Loucy (cell line): ENCODE measurements around the gene PMM1.
"Not testable (repeated sequence)": the region's sequence is repeated elsewhere in the genome, so short reads cannot be mapped to it uniquely, and the experiment has no call there.

ENCODE experiments used
- H2AFZ ChIP-seq: fragments of 200-600 bp; sonication (generic); 2 replicates; pipeline ENCODE4 v1.6.0; 2016; ENCODE audit warnings: antibody characterized with exemption, mild to moderate bottlenecking, low read length, moderate library complexity
- H3F3A ChIP-seq: fragments of 200-600 bp; 2 replicates; pipeline ENCODE4 v1.6.0; 2016; ENCODE audit warnings: antibody characterized with exemption, low read depth, mild to moderate bottlenecking
- H3K27me3 ChIP-seq: fragments of 200-600 bp; sonication (generic); 2 replicates; pipeline ENCODE4 v1.6.1; 2014; ENCODE audit warnings: low read length, mild to moderate bottlenecking; ENCODE audit not compliant: insufficient read depth, poor library complexity, severe bottlenecking
- H3K36me3 ChIP-seq: fragments of 200-600 bp; sonication (generic); 2 replicates; pipeline ENCODE4 v1.6.1; 2016; ENCODE audit warnings: low read length; ENCODE audit not compliant: insufficient read depth
- H3K4me1 ChIP-seq: fragments of 200-600 bp; sonication (generic); 2 replicates; pipeline ENCODE4 v1.5.1; 2014; ENCODE audit warnings: low read length, mild to moderate bottlenecking; ENCODE audit not compliant: insufficient read depth, poor library complexity, severe bottlenecking
- H3K4me2 ChIP-seq: fragments of 200-600 bp; sonication (generic); 2 replicates; pipeline ENCODE4 v1.6.0; 2014; ENCODE audit warnings: antibody characterized with exemption, low read length, low read depth, mild to moderate bottlenecking; ENCODE audit not compliant: poor library complexity, severe bottlenecking
- H3K4me3 ChIP-seq: fragments of 200-600 bp; sonication (generic); 2 replicates; pipeline ENCODE4 v1.5.1; 2014; ENCODE audit warnings: low read length, mild to moderate bottlenecking, mixed read lengths; ENCODE audit not compliant: poor library complexity, severe bottlenecking
- H3K79me2 ChIP-seq: fragments of 200-600 bp; sonication (generic); 2 replicates; pipeline ENCODE4 v1.6.1; 2014; ENCODE audit warnings: low read length; ENCODE audit not compliant: insufficient read depth
- H3K9ac ChIP-seq: fragments of 200-600 bp; sonication (generic); 2 replicates; pipeline ENCODE4 v1.6.0; 2014; ENCODE audit warnings: mild to moderate bottlenecking, low read depth, low read length, moderate library complexity; ENCODE audit not compliant: poor library complexity, severe bottlenecking
- H3K9me2 ChIP-seq: fragments of 200-600 bp; sonication (generic); replicated peaks from 2 replicates; pipeline ENCODE4 v1.6.1; 2016; ENCODE audit warnings: low read depth, low read length, mixed read lengths
- H3K9me3 ChIP-seq: fragments of 200-600 bp; sonication (generic); 2 replicates; pipeline ENCODE4 v1.6.1; 2014; ENCODE audit warnings: mild to moderate bottlenecking, antibody characterized with exemption, low read length, low read depth; ENCODE audit not compliant: insufficient read depth
- H4K20me1 ChIP-seq: fragments of 200-600 bp; sonication (generic); 2 replicates; pipeline ENCODE4 v1.6.0; 2014; ENCODE audit warnings: antibody characterized with exemption, low read length, mild to moderate bottlenecking; ENCODE audit not compliant: insufficient read depth, poor library complexity, severe bottlenecking
- EZH2phosphoT487 ChIP-seq: fragments of 200-600 bp; IDR thresholded peaks from 2 replicates; pipeline ENCODE4 v1.6.1; 2018; ENCODE audit warnings: antibody characterized with exemption, mild to moderate bottlenecking, moderate library complexity, borderline replicate concordance
- TF ChIP-seq, protein P1 (sequence below): fragments of 200-600 bp; sonication (generic); conservative IDR thresholded peaks from 2 replicates; pipeline ENCODE4 v1.5.1; 2014; ENCODE audit warnings: mild to moderate bottlenecking, antibody characterized with exemption, low read length

Gene PMM1

DNA sequence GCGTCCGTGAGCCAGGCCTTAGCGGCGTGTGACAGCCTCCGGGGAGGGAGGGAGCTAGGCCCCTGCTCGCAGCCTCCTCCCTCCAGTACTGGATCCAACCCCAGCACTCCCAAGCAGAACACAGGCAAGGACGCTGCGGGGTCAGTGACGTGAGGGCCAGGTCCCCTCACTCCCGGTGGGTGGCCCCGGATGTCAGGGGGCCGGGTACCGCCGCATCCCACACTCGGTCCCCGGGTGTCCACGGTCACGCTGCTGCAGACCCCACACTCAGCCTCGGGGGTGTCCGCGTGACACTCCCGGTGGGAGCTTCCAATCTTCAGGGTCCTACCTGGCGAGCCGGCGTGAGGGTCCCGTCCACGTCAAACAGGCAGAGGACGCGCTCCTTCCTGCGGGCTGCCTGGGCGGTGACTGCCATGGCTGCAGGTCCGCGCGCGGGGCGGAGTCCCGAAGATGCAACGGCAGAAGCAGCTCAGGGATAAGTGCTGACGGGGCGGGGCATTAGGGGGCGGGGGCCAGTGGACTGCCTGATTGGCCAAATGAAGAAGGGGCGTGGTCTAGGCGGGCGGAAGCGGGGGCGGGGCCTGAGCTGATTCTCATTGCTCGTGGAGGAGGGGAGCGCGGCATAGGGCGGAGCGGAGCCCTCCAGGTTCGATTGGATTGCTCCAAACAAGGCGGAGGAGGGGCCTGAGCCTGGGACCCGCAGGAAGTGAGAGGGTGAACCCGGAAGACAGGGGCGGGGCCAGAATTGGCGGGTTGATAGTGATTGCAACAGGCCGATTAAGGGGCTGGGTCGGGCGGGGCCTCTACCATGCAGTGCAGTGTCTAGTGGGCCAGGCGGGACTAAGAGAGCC lies at the start of gene PMM1:
Gene PMM1, minus strand, starts transcription at position 450 of the 851 bp plus-strand sequence. Its CDS starts 35 bp downstream, at position 415.
- Histone ChIP-seq H3K4me1 (peaks cover 11% of the 10 kb centered on the region), H3K4me3 (peak within 1 kb of the TSS; percentile 84), H3K79me2 (no peaks in the 10 kb centered on the region; the same call in 1 of the 2 replicates), H3K9ac (peak within 1 kb of the TSS; percentile 73), H3K36me3 (no peaks in the 10 kb centered on the region), H3K4me2 (peak within 1 kb of the TSS; percentile 78), H4K20me1 (no peaks in the 10 kb centered on the region), H3F3A (no peaks in the 10 kb centered on the region), H3K9me3 (no peaks in the 10 kb centered on the region), H2AFZ (peak within 1 kb of the TSS; percentile 98), H3K9me2 (no peaks in the 10 kb centered on the region), H3K27me3 (no peaks in the 10 kb centered on the region)
- TF ChIP-seq, protein P1, sequence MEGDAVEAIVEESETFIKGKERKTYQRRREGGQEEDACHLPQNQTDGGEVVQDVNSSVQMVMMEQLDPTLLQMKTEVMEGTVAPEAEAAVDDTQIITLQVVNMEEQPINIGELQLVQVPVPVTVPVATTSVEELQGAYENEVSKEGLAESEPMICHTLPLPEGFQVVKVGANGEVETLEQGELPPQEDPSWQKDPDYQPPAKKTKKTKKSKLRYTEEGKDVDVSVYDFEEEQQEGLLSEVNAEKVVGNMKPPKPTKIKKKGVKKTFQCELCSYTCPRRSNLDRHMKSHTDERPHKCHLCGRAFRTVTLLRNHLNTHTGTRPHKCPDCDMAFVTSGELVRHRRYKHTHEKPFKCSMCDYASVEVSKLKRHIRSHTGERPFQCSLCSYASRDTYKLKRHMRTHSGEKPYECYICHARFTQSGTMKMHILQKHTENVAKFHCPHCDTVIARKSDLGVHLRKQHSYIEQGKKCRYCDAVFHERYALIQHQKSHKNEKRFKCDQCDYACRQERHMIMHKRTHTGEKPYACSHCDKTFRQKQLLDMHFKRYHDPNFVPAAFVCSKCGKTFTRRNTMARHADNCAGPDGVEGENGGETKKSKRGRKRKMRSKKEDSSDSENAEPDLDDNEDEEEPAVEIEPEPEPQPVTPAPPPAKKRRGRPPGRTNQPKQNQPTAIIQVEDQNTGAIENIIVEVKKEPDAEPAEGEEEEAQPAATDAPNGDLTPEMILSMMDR = no peak
- TF ChIP-seq EZH2phosphoT487 = no peak

DNA sequence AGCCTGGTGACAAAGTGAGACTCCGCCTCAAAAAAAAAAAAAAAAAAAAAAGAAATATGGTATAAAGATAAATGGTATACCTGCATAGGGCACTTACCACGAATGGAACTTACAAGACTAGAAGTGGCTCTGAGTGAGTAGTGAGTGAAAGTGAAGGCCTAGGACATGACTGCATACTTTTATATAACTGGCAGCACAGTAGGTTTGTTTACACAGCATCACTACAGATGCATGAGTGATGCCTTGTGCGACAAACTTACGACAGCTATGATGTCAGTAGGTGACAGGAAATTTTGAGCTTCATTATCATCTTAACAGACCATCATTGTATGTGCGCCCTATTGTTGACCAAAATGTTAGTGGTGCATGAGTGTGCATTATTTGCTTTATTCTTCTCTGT lies 49.1 kb upstream of the PMM1 start:
- H3F3A ChIP-seq = no peaks in the 10 kb centered on the region
- H3K9ac ChIP-seq = no peak overlapping the region
- no peak overlapping the region for H3K4me3 ChIP-seq
- no peaks in the 10 kb centered on the region for H3K9me2 ChIP-seq
- H2AFZ ChIP-seq = no peak overlapping the region
- TF ChIP-seq, protein P1 = no peak
- TF ChIP-seq EZH2phosphoT487 = no peak
- H3K27me3 ChIP-seq = no peaks in the 10 kb centered on the region
- H3K4me1 ChIP-seq = no peaks in the 10 kb centered on the region
- peaks cover 34% of the 10 kb centered on the region; the same call in 1 of the 2 replicates for H3K79me2 ChIP-seq
- no peaks in the 10 kb centered on the region for H3K9me3 ChIP-seq
- peaks cover 95% of the 10 kb centered on the region for H3K36me3 ChIP-seq
- no peak overlapping the region for H3K4me2 ChIP-seq
- peaks cover 24% of the 10 kb centered on the region for H4K20me1 ChIP-seq

DNA sequence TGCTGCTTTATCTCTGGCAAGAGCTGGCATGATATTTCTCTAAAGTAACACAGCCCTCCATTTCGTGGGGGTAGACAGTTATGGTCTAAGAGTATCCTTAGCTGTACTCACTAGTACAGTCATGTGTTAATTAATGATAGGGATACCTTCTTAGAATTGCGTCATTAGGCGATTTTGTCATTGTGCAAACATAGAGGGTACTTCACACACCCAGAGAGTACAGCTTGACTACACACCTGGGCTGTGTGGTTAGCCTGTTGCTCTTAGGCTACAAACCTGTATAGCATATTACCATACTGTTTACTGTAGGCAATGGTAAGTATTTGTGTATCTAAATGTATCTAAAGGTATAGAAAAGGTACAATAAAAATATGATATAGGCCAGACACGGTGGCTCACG lies 48.5 kb upstream of the PMM1 start:
- H3K36me3 ChIP-seq = peaks cover 95% of the 10 kb centered on the region
- no peak overlapping the region for H3K9ac ChIP-seq
- no peaks in the 10 kb centered on the region for H3K9me2 ChIP-seq
- no peak overlapping the region for H3K4me3 ChIP-seq
- no peaks in the 10 kb centered on the region for H3K27me3 ChIP-seq
- TF ChIP-seq, protein P1 = no peak
- TF ChIP-seq EZH2phosphoT487 = no peak
- no peak overlapping the region for H2AFZ ChIP-seq
- H3K4me1 ChIP-seq = no peaks in the 10 kb centered on the region
- H3K9me3 ChIP-seq = no peaks in the 10 kb centered on the region
- H4K20me1 ChIP-seq = peaks cover 24% of the 10 kb centered on the region
- peaks cover 34% of the 10 kb centered on the region; the same call in 1 of the 2 replicates for H3K79me2 ChIP-seq
- H3F3A ChIP-seq = no peaks in the 10 kb centered on the region
- no peak overlapping the region for H3K4me2 ChIP-seq

DNA sequence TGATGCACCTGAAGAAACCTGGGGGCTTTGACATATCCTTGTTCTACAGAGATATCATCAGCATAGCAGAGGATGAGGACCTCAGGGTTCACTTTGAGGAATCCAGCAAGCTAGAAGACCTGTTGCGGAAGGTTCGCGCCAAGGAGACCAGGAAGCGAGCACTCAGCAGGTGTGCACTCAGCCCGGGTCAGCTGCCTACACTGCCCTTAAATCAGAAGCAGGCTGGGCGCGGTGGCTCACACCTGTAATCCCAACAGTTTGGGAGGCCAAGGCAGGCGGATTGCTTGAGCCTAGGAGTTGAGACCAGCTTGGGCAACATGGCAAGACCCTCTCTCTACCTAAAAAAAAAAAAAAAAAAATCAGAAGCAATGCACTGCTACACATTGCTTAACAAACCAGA lies 48.0 kb upstream of the PMM1 start:
- peaks cover 90% of the 10 kb centered on the region for H3K36me3 ChIP-seq
- not testable (repeated sequence) for H2AFZ ChIP-seq, H3K4me2 ChIP-seq, H3K4me3 ChIP-seq, H3F3A ChIP-seq, H3K9ac ChIP-seq, H3K9me2 ChIP-seq, H3K9me3 ChIP-seq, H3K4me1 ChIP-seq, H3K27me3 ChIP-seq
- H4K20me1 ChIP-seq = peaks cover 23% of the 10 kb centered on the region
- peaks cover 29% of the 10 kb centered on the region; the same call in 1 of the 2 replicates for H3K79me2 ChIP-seq
